ENCODE results near the gene LCE3C.

DNA sequence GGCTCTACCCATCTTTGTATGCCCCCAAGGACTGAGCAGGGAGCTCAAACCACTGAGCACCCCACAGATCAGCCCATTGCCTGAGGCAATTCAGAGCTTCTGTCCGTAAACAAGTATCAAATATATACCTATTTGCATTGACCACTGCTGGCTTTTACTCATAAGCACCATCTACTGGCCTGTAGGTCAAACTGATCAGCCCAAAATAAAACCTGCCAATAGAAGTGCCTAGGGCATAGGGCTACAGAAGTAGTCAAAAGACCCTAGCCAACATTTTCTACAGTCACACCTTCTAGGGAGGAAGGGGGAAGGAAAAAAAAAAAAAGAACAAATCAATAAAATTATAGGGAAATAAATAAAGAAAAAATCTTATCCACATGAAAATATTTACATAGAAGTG lies 14.4 kb upstream of the LCE3C start:
- no peak for TF ChIP-seq CTCF (IDR thresholded peaks at IDR 0.05; ENCODE audit: insufficient read depth, low read length, poor library complexity, severe bottlenecking)
- no peak for TF ChIP-seq EZH2phosphoT487 (conservative IDR thresholded peaks at IDR 0.05; ENCODE audit: low read length)

Measured in SU-DHL-6 (cell line).